GM12878 (cell line): ENCODE results near the gene NRAS. TPM values are rescaled to one million over a fixed set of nuclear protein-coding genes. Genes with fewer than 3 reads are reported as not detected.

Source experiments
- ATAC-seq: fragments of 200-7000 bp; cut with Tn5 transposase; 3 replicates; pipeline ENCODE4 v1.9.1; 2020; ENCODE audit warnings: mild to moderate bottlenecking, moderate library complexity
- BruUV-seq: library from RNA; stranded (reverse); fragments of 400-500 nt; replicated peaks from 2 replicates; lab custom pipeline; 2021; lab: Mats Ljungman, UMichigan
- CTCF ChIA-PET: fragments of 300-600 bp; sonication (Branson Sonifier 250); formaldehyde crosslinking; extraction: SDS; loops from one replicate; lab custom pipeline; 2021; ENCODE audit warnings: inconsistent platforms; lab: Yijun Ruan, JAX
- POLR2A ChIA-PET: fragments of 350-600 bp; formaldehyde crosslinking; extraction: SDS; loops from one replicate; lab custom pipeline; 2021; ENCODE audit warnings: inconsistent platforms; lab: Charles Lee
- RAD21 ChIA-PET: fragments of 300-600 bp; sonication (Branson Sonifier 250); formaldehyde crosslinking; loops from one replicate; lab custom pipeline; 2023; ENCODE audit warnings: antibody characterized with exemption; ENCODE audit not compliant: unreplicated experiment; lab: Charles Lee
- SMC1A ChIA-PET: fragments of 300-600 bp; sonication (Branson Sonifier 250); formaldehyde crosslinking; loops from one replicate; lab custom pipeline; 2023; ENCODE audit not compliant: unreplicated experiment, uncharacterized antibody; lab: Charles Lee
- DNase-seq: peaks from one replicate; pipeline ENCODE4 v3.0.0-alpha.2; 2011; ENCODE audit warnings: low read depth, low spot score
- FAIRE-seq: peaks from 3 replicates; lab custom pipeline; 2011; peaks lifted over from hg19 to GRCh38; lab: Jason Lieb, UNC
- H2AFZ ChIP-seq: 2 replicates; pipeline ENCODE4 v1.6.0; 2011; ENCODE audit warnings: low read depth, low read length, control low read depth; ENCODE audit not compliant: control insufficient read depth
- H3K27ac ChIP-seq: 2 replicates; pipeline ENCODE4 v1.5.1; 2011; ENCODE audit warnings: control low read depth; ENCODE audit not compliant: control insufficient read depth, insufficient read depth
- H3K27me3 ChIP-seq, 2 experiments: replicated peaks in 1 of 2; 2 replicates each; pipeline versions ENCODE4 v1.6.0 to v1.6.1; 2011; ENCODE audit warnings: low read length in 1 of 2; ENCODE audit not compliant: control insufficient read depth in 2 of 2, insufficient read depth in 2 of 2
- H3K36me3 ChIP-seq, 2 experiments: 2 replicates each; pipeline ENCODE4 v1.5.1; 2011; ENCODE audit warnings: low read length in 1 of 2; ENCODE audit not compliant: control insufficient read depth in 2 of 2, insufficient read depth in 2 of 2
- H3K4me1 ChIP-seq: 2 replicates; pipeline ENCODE4 v1.6.1; 2011; ENCODE audit warnings: mild to moderate bottlenecking, low read length, moderate library complexity, mixed read lengths; ENCODE audit not compliant: control insufficient read depth, insufficient read depth
- H3K4me2 ChIP-seq: 2 replicates; pipeline ENCODE4 v1.6.0; 2011; ENCODE audit warnings: control low read depth; ENCODE audit not compliant: control insufficient read depth, insufficient read depth
- H3K4me3 ChIP-seq: fragments of 200-600 bp; sonication (generic); 2 replicates; pipeline ENCODE4 v1.5.1; 2016
- H3K79me2 ChIP-seq: 2 replicates; pipeline ENCODE4 v1.6.0; 2011; ENCODE audit warnings: low read length; ENCODE audit not compliant: control insufficient read depth, insufficient read depth
- H3K9ac ChIP-seq: 2 replicates; pipeline ENCODE4 v1.8.0; 2011; ENCODE audit warnings: low read length, control low read depth, mixed read lengths; ENCODE audit not compliant: control insufficient read depth, insufficient read depth
- H3K9me3 ChIP-seq: replicated peaks from 3 replicates; pipeline ENCODE4 v1.5.1; 2011; ENCODE audit warnings: mild to moderate bottlenecking, low read length; ENCODE audit not compliant: control insufficient read depth, insufficient read depth
- H4K20me1 ChIP-seq: 2 replicates; pipeline ENCODE4 v1.6.0; 2011; ENCODE audit not compliant: control insufficient read depth, insufficient read depth
- BCL11A ChIP-seq: IDR thresholded peaks from 2 replicates; pipeline ENCODE4 v1.6.1; 2011; ENCODE audit warnings: low read depth, low read length
- EED ChIP-seq: sonication (generic); IDR thresholded peaks from 2 replicates; pipeline ENCODE4 v1.6.1; 2016; ENCODE audit warnings: antibody characterized with exemption, low read depth
- NKRF ChIP-seq: fragments of 450-650 bp; conservative IDR thresholded peaks from 2 replicates; pipeline ENCODE4 v1.6.1; 2017; ENCODE audit warnings: mild to moderate bottlenecking, moderate library complexity
- PAX5 ChIP-seq: IDR thresholded peaks from 2 replicates; pipeline ENCODE4 v1.6.1; 2011; ENCODE audit warnings: low read depth, low read length, borderline replicate concordance
- TCF7 ChIP-seq: IDR thresholded peaks from 2 replicates; pipeline ENCODE4 v1.6.1; 2014; ENCODE audit warnings: antibody characterized with exemption, borderline replicate concordance
- WGBS: methylation state at CpG from one replicate; pipeline ENCODE4 v1.1.6; 2016; ENCODE audit warnings: low lambda C conversion rate; ENCODE audit not compliant: insufficient replicate concordance, insufficient coverage; ENCODE audit errors: missing lambda C conversion rate; 5-methylcytosine and 5-hydroxymethylcytosine counted together
- in situ Hi-C: fragments of 300-500 bp; cut with MboI; formaldehyde crosslinking; loops from 9 replicates; pipeline ENCODE4 v1.14.3; 2018; ENCODE audit warnings: mixed read lengths
- intact Hi-C: fragments of 100-400 bp; cut with micrococcal nuclease; formaldehyde crosslinking; loops from one replicate; pipeline ENCODE4 v1.14.2; 2022; ENCODE audit not compliant: unreplicated experiment
- polyA plus RNA-seq, 11 experiments: library from polyadenylated mRNA; depleted of rRNA in 4 of 11; unstranded in 6 of 11; stranded (reverse) in 5 of 11; fragments of >200 nt; fragmentation: Nextera tagmentation in 4 of 11; fragmentation: Illumina TruSeq in 1 of 11; extraction: Ambion mirVana in 4 of 11; extraction: Trizol in 1 of 11; gene quantifications; 1 replicate in 1 of 11; 2 replicates in 10 of 11; pipeline versions ENCODE4 v1.2.1 to v1.2.3, GENCODE V29; 2011 to 2016; ENCODE audit warnings: inconsistent platforms in 2 of 11, missing spikeins in 2 of 11, low read depth in 1 of 11
- total RNA-seq, 4 experiments: library from RNA; depleted of rRNA in 3 of 4; stranded (reverse); fragments of >200 nt in 3 of 4; fragmentation: Illumina TruSeq in 1 of 4; extraction: Trizol in 1 of 4; gene quantifications; 2 replicates each; pipeline versions ENCODE4 v1.2.1 to v1.2.3, GENCODE V29; 2013 to 2021
- TF ChIP-seq, protein P1 (sequence below): fragments of 450-650 bp; IDR thresholded peaks from 2 replicates; pipeline ENCODE4 v1.6.1; 2016; ENCODE audit warnings: mild to moderate bottlenecking

Gene NRAS
- total and polyA plus RNA-seq, 10 of the 15 experiments (the other 5 are each of a cell fraction or from before 2014, with no cell fraction given) = 31.7 to 73.2 (median 66.2) TPM

DNA sequence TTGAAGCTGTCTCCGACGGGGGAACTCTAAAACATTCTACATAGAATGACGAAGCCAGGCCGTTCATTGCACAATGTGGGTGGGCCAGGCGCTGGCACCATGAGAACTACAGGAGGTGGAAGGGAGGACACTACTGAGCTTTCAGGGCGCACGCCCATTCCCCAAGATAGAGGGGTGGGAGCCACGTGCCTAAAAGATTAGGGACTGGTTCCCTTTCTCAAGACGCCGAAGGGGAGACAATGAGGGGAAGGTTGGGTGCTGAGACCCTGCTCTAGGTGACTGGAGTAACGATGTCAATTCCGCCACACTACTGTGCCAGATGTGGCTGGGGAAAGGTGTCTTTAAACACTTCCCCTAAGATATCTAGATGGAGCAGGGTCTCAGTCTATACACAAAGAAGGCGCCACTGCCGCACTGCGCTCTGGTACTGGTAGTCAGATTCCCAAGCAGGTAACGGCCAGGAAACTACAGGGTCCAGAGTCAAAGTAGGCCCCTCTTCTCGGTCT, 40.4 kb upstream of the NRAS start:
- peak overlapping the region; percentile 100 for H3K9ac ChIP-seq
- H3K79me2 ChIP-seq = peaks cover 58% of the 10 kb centered on the region
- H3K36me3 ChIP-seq = no peaks in the 10 kb centered on the region
- peaks cover 4% of the 10 kb centered on the region for H4K20me1 ChIP-seq
- peak overlapping the region; percentile 99 for H3K27ac ChIP-seq
- peaks cover 20% of the 10 kb centered on the region for H3K4me1 ChIP-seq
- H2AFZ ChIP-seq = no peak overlapping the region
- RAD21 ChIA-PET = interaction anchor here (0.9 to 1.4 kb wide), 2 partner anchors 23 to 41 kb away, joined by 3 to 4 read pairs; partner anchors contain the start of gene SIKE1
- POLR2A ChIA-PET = interaction anchor here (1.1 to 6.8 kb wide), 3 partner anchors 19 to 40 kb away, joined by 3 to 36 read pairs (median 3); partner anchors contain the start of gene NRAS
- DNase-seq (no peak), FAIRE-seq (peak; percentile 18), ATAC-seq (peak; percentile 4)
- WGBS = 2% methylated on average over 17 of the region's 17 CpGs
- no peaks in the 10 kb centered on the region for H3K9me3 ChIP-seq
- in situ Hi-C loops (no loop called here), intact Hi-C loops (loop anchor here (2.0 to 5.0 kb wide), 2 partner anchors 40 to 245 kb away; partner anchors contain the start of genes NRAS and TRIM33)
- H3K4me2 ChIP-seq = peak overlapping the region; percentile 89
- SMC1A ChIA-PET = interaction anchor here (0.8 to 3.3 kb wide), 4 partner anchors 10 to 310 kb away, joined by 3 to 24 read pairs (median 4); partner anchors contain the start of gene NRAS
- TF ChIP-seq NKRF (peak; percentile 62; the same call in 1 of the 2 replicates), BCL11A (no peak), TCF7 (no peak), PAX5 (no peak), EED (0 out of 2 replicates have a peak, but pooled peaks have one; percentile 12)
- TF ChIP-seq, protein P1, sequence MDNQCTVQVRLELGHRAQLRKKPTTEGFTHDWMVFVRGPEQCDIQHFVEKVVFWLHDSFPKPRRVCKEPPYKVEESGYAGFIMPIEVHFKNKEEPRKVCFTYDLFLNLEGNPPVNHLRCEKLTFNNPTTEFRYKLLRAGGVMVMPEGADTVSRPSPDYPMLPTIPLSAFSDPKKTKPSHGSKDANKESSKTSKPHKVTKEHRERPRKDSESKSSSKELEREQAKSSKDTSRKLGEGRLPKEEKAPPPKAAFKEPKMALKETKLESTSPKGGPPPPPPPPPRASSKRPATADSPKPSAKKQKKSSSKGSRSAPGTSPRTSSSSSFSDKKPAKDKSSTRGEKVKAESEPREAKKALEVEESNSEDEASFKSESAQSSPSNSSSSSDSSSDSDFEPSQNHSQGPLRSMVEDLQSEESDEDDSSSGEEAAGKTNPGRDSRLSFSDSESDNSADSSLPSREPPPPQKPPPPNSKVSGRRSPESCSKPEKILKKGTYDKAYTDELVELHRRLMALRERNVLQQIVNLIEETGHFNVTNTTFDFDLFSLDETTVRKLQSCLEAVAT = no peak
- CTCF ChIA-PET = interaction anchor here (1.0 kb wide), 1 partner anchor 37 kb away, joined by 3 read pairs; no protein-coding TSS in a partner anchor
- no TSS peak for BruUV-seq
- H3K27me3 ChIP-seq = no peaks in the 10 kb centered on the region
- peak overlapping the region; percentile 96 for H3K4me3 ChIP-seq
